Peyer's patch (tissue), 4 donors: Measurements from ENCODE around the gene CLEC16A.

Source experiments
- POLR2A ChIP-seq, 2 donors: fragments of 450-650 bp; IDR thresholded peaks; one replicate each; pipeline ENCODE4 v1.5.1; 2017; ENCODE audit warnings: antibody characterized with exemption in 2 of 2, mild to moderate bottlenecking in 2 of 2, moderate library complexity in 2 of 2
- TF ChIP-seq, protein P1 (sequence below), 6 experiments: fragments of 450-650 bp in 4 of 6; fragments of 200-600 bp in 2 of 6; sonication (generic) in 1 of 6; IDR thresholded peaks; one replicate each; pipeline ENCODE4 v1.5.1; 2017 to 2019; ENCODE audit warnings: antibody characterized with exemption in 6 of 6, mild to moderate bottlenecking in 3 of 6, moderate library complexity in 1 of 6

DNA sequence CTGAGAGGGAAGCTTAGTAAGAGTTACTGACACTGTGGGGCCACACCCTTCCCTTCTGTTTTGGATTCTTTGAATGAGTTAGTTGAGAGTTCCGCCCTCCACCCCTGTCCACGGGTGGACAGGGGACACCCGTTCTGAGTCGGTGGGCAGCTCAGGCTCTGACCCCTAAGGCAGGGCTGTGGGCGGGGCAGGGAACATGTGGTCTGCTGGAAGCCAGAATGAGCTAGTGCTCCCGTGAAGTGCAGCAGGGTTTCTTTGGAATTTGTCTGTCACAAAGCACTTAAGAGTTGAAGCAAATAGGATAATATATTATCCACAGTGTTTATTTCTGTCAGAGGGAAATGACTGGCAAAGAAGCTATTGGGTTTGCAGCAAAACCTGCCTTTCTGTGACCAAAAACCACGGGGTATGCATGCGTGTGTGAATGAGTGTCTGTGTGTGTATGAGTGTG lies 90.1 kb downstream of the CLEC16A start:
- TF ChIP-seq POLR2A (IDR thresholded peaks at IDR 0.05): no peak
- TF ChIP-seq, protein P1, sequence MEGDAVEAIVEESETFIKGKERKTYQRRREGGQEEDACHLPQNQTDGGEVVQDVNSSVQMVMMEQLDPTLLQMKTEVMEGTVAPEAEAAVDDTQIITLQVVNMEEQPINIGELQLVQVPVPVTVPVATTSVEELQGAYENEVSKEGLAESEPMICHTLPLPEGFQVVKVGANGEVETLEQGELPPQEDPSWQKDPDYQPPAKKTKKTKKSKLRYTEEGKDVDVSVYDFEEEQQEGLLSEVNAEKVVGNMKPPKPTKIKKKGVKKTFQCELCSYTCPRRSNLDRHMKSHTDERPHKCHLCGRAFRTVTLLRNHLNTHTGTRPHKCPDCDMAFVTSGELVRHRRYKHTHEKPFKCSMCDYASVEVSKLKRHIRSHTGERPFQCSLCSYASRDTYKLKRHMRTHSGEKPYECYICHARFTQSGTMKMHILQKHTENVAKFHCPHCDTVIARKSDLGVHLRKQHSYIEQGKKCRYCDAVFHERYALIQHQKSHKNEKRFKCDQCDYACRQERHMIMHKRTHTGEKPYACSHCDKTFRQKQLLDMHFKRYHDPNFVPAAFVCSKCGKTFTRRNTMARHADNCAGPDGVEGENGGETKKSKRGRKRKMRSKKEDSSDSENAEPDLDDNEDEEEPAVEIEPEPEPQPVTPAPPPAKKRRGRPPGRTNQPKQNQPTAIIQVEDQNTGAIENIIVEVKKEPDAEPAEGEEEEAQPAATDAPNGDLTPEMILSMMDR (IDR thresholded peaks at IDR 0.05): no peak
